Ovary (tissue), 9 donors: Measurements from ENCODE around the gene CLRN2. TPM values are rescaled to one million over a fixed set of nuclear protein-coding genes. Genes with fewer than 3 reads are reported as not detected.

Experiments used
- DNase-seq, 5 donors: peaks; one replicate each; pipeline ENCODE4 v3.0.0-alpha.2; 2019 to 2020
- H3K27ac ChIP-seq, 2 donors: fragments of 200-600 bp; one replicate each; pipeline versions ENCODE4 v1.5.1 to v1.8.0; 2019 to 2022
- H3K27me3 ChIP-seq: fragments of 200-600 bp; one replicate; pipeline ENCODE4 v1.8.0; 2022
- H3K36me3 ChIP-seq: fragments of 200-600 bp; sonication (generic); one replicate; pipeline ENCODE4 v1.5.1; 2019
- H3K4me1 ChIP-seq: one replicate; pipeline ENCODE4 v1.8.1; 2013; ENCODE audit warnings: mild to moderate bottlenecking, moderate library complexity; ENCODE audit not compliant: insufficient read depth
- H3K4me3 ChIP-seq: fragments of 200-600 bp; sonication (generic); one replicate; pipeline ENCODE4 v1.5.1; 2017
- H3K9me3 ChIP-seq, 2 donors: fragments of 200-600 bp in 1 of 2; sonication (generic) in 1 of 2; one replicate each; pipeline versions ENCODE4 v1.5.1 to v1.8.1; 2013 to 2019; ENCODE audit warnings: mild to moderate bottlenecking in 1 of 2, moderate library complexity in 1 of 2
- EP300 ChIP-seq: sonication (generic); formaldehyde crosslinking; IDR thresholded peaks from one replicate; pipeline ENCODE4 v1.6.1; 2017; ENCODE audit warnings: antibody characterized with exemption
- POLR2A ChIP-seq: fragments of 450-650 bp; IDR thresholded peaks from one replicate; pipeline ENCODE4 v1.6.1; 2017; ENCODE audit warnings: antibody characterized with exemption, mild to moderate bottlenecking, moderate library complexity
- WGBS, 3 donors: extraction: QIAGEN DNeasy Blood & Tissue Kit in 1 of 3; methylation state at CpG; one replicate each; pipeline versions ENCODE4 v1.1.5 to v1.1.7; 2013 to 2017; 5-methylcytosine and 5-hydroxymethylcytosine counted together
- intact Hi-C, 4 donors: fragments of 100-400 bp; cut with DNase I; formaldehyde crosslinking; loops; one replicate each; pipeline versions ENCODE4 v1.11.0 to v1.15.1; 2022 to 2023
- polyA plus RNA-seq, 2 donors: library from polyadenylated mRNA; stranded (reverse); fragments of 200-250 nt in 1 of 2; fragments of 350-450 nt in 1 of 2; fragmentation: Illumina TruSeq in 1 of 2; extraction: RNeasy Lipid Tissue Mini Kit (QIAGEN cat#74804) in 1 of 2; gene quantifications; one replicate each; pipeline ENCODE4 v1.2.3, GENCODE V29; 2013 to 2014
- total RNA-seq, 7 donors: library from RNA; depleted of rRNA in 2 of 7; stranded (reverse); fragments of >200 nt in 2 of 7; fragmentation: NEBNext Ultra II Directional in 3 of 7; extraction: Animal tissue kit (Norgen Biotek cat#: 25700) in 3 of 7; gene quantifications; one replicate each; pipeline versions ENCODE4 v1.1.0 to v1.2.4, GENCODE V29; 2016 to 2023
- TF ChIP-seq, protein P1 (sequence below), 3 donors: fragments of 450-650 bp in 2 of 3; fragments of 200-600 bp in 1 of 3; IDR thresholded peaks; one replicate each; pipeline versions ENCODE4 v1.5.1 to v1.8.0; 2016 to 2022; ENCODE audit warnings: antibody characterized with exemption in 3 of 3, mild to moderate bottlenecking in 1 of 3
- donor health status: DM: no; HTN: no; CAD: no; lungs with moderate emphysema.
- donor health status: DM: no; HTN: no; CAD: no.
- donor health status: Bipolar disorder and iron deficiency.
- donor health status: DM: yes; HTN: yes; CAD: no.
- donor health status: DM: no; HTN: no; CAD: no.
- donor health status: DM: yes; HTN: yes; CAD: no.

CLRN2 gene
- total and polyA plus RNA-seq, 9 donors = not detected

DNA sequence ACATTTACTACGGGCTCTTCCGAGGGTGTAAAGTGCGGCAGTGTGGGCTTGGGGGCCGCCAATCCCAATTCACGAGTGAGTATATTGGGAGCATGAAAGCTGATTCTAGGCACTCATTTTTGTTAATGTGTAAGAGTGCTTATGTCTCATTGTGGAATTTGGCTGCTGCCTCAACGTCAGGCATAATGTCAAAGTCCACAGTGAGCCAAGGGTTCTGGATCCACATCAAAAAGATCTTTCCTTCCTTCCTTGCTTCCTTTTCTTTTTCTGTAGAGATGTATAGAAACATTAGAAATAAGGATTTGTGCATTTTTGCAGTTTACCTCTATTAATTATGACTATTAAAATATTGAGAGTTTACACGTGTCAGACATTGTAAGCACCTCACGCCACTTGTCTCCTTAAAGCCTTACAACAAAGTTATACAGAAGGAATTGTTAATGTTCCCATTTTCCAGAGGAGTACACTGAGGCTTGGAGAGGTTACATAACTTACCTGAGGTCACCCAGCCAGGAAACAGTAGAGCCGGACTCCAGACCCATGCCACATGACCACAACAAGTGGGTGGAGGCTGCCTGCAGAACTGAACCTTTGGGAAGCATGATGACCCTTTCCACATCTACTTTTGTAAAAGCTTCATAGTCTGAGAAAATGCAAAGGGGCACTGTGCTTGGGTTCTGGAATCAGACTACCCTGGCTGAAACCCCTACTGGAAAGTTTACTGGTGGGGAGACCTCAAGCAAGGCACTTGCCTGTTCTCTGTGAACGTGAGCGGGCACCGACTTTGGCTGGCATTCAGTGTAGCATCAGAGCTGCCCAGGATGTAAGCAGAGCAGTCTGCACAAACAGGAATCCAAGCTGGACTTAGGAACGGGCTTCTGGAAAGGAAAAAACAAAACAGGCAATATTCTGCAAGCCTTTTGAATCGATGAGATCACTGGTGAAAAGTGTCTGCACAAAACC is 761 bp downstream of the CLRN2 start:
- TF ChIP-seq POLR2A = no peak
- TF ChIP-seq, protein P1, sequence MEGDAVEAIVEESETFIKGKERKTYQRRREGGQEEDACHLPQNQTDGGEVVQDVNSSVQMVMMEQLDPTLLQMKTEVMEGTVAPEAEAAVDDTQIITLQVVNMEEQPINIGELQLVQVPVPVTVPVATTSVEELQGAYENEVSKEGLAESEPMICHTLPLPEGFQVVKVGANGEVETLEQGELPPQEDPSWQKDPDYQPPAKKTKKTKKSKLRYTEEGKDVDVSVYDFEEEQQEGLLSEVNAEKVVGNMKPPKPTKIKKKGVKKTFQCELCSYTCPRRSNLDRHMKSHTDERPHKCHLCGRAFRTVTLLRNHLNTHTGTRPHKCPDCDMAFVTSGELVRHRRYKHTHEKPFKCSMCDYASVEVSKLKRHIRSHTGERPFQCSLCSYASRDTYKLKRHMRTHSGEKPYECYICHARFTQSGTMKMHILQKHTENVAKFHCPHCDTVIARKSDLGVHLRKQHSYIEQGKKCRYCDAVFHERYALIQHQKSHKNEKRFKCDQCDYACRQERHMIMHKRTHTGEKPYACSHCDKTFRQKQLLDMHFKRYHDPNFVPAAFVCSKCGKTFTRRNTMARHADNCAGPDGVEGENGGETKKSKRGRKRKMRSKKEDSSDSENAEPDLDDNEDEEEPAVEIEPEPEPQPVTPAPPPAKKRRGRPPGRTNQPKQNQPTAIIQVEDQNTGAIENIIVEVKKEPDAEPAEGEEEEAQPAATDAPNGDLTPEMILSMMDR (IDR thresholded peaks at IDR 0.05) = no peak
- no peak for TF ChIP-seq EP300
- Histone ChIP-seq H3K27me3 (no peaks in the 10 kb centered on the region), H3K9me3 (no peaks in the 10 kb centered on the region), H3K4me1 (peaks cover under 1% of the 10 kb centered on the region), H3K4me3 (no peak overlapping the region), H3K27ac (no peak overlapping the region), H3K36me3 (no peaks in the 10 kb centered on the region)
- no peak for DNase-seq
- WGBS, 3 donors = 72 to 78% (median 74%) methylated on average over 14 of the region's 14 CpGs
- intact Hi-C loops = no loop called here

- 25 to 53% (median 32%) methylated on average over 1 of the region's 1 CpG for WGBS, 3 donors
- H3K27me3 ChIP-seq = no peaks in the 10 kb centered on the region
- no peaks in the 10 kb centered on the region for H3K4me1 ChIP-seq
- TF ChIP-seq EP300 (no peak), POLR2A (no peak)
- TF ChIP-seq, protein P1 (IDR thresholded peaks at IDR 0.05) = no peak
- H3K27ac ChIP-seq = no peak overlapping the region
- H3K4me3 ChIP-seq = no peak overlapping the region
- DNase-seq = no peak
- no peaks in the 10 kb centered on the region for H3K9me3 ChIP-seq
- intact Hi-C loops = no loop called here
- H3K36me3 ChIP-seq = no peaks in the 10 kb centered on the region
Measured at GRCh38 chr4:17516980-17517379, 2.0 kb downstream of the CLRN2 start.

DNA sequence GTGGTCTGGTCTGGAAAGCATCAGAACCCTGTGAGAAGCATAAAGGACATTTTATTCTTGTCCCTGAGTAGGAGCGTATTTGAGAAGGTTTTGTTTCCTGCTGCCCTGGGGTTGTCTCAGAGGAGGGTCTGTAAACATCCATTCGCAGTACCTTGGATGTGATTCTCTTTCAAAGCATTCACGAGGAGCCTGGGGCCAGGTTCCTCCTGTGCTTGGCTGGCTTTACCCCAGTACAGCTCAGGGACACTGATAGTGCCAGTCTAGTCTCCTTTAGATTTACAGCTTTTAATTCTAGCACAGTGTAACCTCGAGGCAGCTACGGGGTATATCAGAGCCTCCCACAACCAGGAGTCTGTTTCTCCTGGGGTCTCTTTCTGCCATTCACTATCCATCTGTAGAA is 2.7 kb downstream of the CLRN2 start:
- H3K27me3 ChIP-seq = no peaks in the 10 kb centered on the region
- no peak for DNase-seq
- 29 to 44% (median 40%) methylated on average over 5 of the region's 5 CpGs for WGBS, 3 donors
- no peak overlapping the region for H3K27ac ChIP-seq
- TF ChIP-seq POLR2A (no peak), EP300 (no peak)
- TF ChIP-seq, protein P1 (IDR thresholded peaks at IDR 0.05) = no peak
- intact Hi-C loops = no loop called here
- H3K4me3 ChIP-seq = no peak overlapping the region
- no peaks in the 10 kb centered on the region for H3K9me3 ChIP-seq
- H3K36me3 ChIP-seq = no peaks in the 10 kb centered on the region
- H3K4me1 ChIP-seq = no peaks in the 10 kb centered on the region

DNA sequence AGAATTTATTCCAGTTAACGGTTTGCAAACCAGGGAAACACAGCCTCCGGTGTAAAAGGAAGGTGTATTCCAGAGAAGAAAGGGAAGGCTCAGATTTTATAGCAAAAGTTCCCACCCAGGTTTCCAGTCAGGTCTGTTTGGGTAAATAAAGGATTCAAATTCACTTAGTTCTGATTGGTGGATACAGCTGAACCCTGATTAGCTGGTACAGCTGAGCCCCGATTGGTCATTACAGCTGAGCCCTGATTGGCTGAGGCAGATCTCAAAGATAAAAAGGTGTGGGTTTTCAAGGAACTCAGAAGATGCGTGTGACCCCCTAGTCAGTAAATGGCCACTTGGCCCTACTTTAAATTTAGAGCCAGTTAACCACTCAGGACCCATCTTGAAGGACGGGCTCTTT is 6.6 kb downstream of the CLRN2 start:
- 83 to 86% (median 84%) methylated on average over 5 of the region's 5 CpGs for WGBS, 3 donors
- H3K36me3 ChIP-seq = no peaks in the 10 kb centered on the region
- H3K4me3 ChIP-seq = no peak overlapping the region
- intact Hi-C loops = no loop called here
- no peaks in the 10 kb centered on the region for H3K27me3 ChIP-seq
- H3K4me1 ChIP-seq = no peaks in the 10 kb centered on the region
- no peaks in the 10 kb centered on the region for H3K9me3 ChIP-seq
- H3K27ac ChIP-seq = no peak overlapping the region
- no peak for DNase-seq
- no peak for TF ChIP-seq EP300
- no peak for TF ChIP-seq POLR2A
- TF ChIP-seq, protein P1 (IDR thresholded peaks at IDR 0.05) = no peak
